GM12875 (cell line): Measurements from ENCODE around the gene TIMM23.

ENCODE experiments used
- H3K4me3 ChIP-seq: one replicate; pipeline ENCODE4 v1.5.1; 2011; ENCODE audit warnings: low read depth, low read length, control low read depth
- CTCF ChIP-seq: IDR thresholded peaks from 2 replicates; pipeline ENCODE4 v1.5.1; 2011; ENCODE audit warnings: low read depth, mild to moderate bottlenecking, control low read depth, inconsistent platforms, low read length, moderate library complexity, borderline replicate concordance; ENCODE audit not compliant: insufficient read depth

The TIMM23 gene

GRCh38 chr10:46004963-46005362, 32.7 kb downstream of the TIMM23 start:
- no peak for TF ChIP-seq CTCF
- H3K4me3 ChIP-seq, result no peak overlapping the region

DNA sequence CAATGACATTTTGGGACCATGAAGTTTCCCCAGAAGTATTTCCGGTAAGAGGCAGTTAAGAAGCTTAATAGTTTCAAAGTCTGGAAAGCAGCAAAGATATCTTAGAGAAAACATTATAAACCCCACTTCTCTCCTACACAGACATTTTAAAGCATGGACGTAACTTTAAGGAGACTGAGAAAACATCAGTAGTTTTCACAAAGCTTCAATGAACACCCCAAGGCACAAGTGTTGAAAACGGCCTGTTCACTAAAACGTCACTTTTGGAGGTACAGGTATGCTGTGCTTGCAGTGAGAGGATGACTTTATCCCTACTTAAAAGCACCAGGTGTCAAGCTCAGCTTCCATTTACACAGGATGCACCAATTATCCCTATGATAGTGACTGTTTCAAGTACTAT, 33.1 kb downstream of the TIMM23 start:
- H3K4me3 ChIP-seq, result no peak overlapping the region
- TF ChIP-seq CTCF, result no peak

DNA sequence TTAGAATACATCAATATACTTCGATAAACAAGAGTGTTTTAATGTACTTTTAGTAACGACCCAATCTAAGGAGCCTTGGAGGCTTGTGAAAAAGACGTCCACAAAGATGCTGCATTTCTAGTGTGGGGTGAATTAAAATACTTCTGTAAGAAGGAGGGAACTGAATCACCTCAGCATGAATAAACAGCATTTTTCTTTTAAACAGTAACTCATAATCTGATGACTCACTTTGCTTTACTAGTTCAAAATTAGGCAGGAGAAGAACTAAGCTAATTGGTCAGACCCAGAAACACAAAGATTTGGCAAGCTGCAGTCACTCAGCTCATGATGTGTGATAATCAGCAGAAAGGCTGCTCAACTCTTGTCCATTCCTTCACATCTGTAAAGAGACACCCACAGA, 33.9 kb downstream of the TIMM23 start:
- TF ChIP-seq CTCF, result no peak

GRCh38 chr10:46012746-46013145, 40.5 kb downstream of the TIMM23 start:
- H3K4me3 ChIP-seq, result no peak overlapping the region
- no peak for TF ChIP-seq CTCF

More for the DNA sequence above, 33.9 kb downstream of the TIMM23 start:
- H3K4me3 ChIP-seq, result no peak overlapping the region

DNA sequence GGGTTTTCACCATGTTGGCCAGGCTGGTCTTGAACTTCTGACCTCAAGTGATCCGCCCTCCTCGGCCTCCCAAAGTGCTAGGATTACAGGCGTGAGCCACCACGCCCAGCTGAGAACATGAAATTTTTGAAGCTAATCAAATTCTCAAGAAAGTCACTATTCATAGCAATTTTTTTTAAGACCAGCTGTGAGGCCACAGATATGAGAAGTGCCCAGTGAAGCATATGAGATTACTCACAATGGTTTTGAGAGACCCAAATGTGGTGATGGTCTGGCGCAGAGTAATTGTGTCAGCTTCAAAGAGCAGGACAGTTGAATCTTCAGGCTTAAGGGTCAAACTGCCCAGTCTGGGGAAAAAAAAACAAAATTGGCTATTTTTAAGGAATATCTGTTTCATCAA, 41.9 kb downstream of the TIMM23 start:
- H3K4me3 ChIP-seq, result no peak overlapping the region
- no peak for TF ChIP-seq CTCF

GRCh38 chr10:46014683-46015405, 42.6 kb downstream of the TIMM23 start:
- no peak overlapping the region for H3K4me3 ChIP-seq
- no peak for TF ChIP-seq CTCF

- TF ChIP-seq CTCF, result no peak
- no peak overlapping the region for H3K4me3 ChIP-seq
Observed at GRCh38 chr10:46016190-46016589, 43.9 kb downstream of the TIMM23 start.
